ENCODE results near the gene SEC14L3.
A peak's percentile ranks its signal among the peaks of the same experiment; 100 is the strongest.

The SEC14L3 gene

GRCh38 chr22:30426388-30427353 is 45.1 kb downstream of the SEC14L3 start:
- peak; percentile 74 to 82 for DNase-seq (ENCODE audit: low spot score in 2 of 2)
- Mint-ChIP-seq H3K27ac (peak overlapping the region; percentile 96), H3K4me3 (peak overlapping the region; percentile 91), H3K4me1 (peaks cover 30% of the 10 kb centered on the region), H3K36me3 (peaks cover 11% of the 10 kb centered on the region), H3K9me3 (no peaks in the 10 kb centered on the region), H3K27me3 (no peaks in the 10 kb centered on the region)
- peak; percentile 46 for ATAC-seq (ENCODE audit: low read depth)

GRCh38 chr22:30425616-30426387 is 46.0 kb downstream of the SEC14L3 start, which contains the start of gene MTFP1:
TSS of gene MTFP1 (plus strand) at chr22:30425768. CDS start at chr22:30425880, 112 bp downstream.
- H3K4me3 Mint-ChIP-seq = peak within 1 kb of the TSS; percentile 98
- H3K4me1 Mint-ChIP-seq = peaks cover 30% of the 10 kb centered on the region
- no peaks in the 10 kb centered on the region for H3K9me3 Mint-ChIP-seq
- peaks cover 11% of the 10 kb centered on the region for H3K36me3 Mint-ChIP-seq
- ATAC-seq (ENCODE audit: low read depth) (peak; percentile 20), DNase-seq (ENCODE audit: low spot score in 2 of 2) (peak; percentile 41 to 55)
- no peaks in the 10 kb centered on the region for H3K27me3 Mint-ChIP-seq
- peak within 1 kb of the TSS; percentile 96 for H3K27ac Mint-ChIP-seq

GRCh38 chr22:30425327-30425615 is 46.5 kb downstream of the SEC14L3 start:
- Mint-ChIP-seq H3K9me3 (no peaks in the 10 kb centered on the region), H3K4me1 (peaks cover 30% of the 10 kb centered on the region), H3K4me3 (peak overlapping the region; percentile 91), H3K27ac (peak overlapping the region; percentile 96), H3K27me3 (no peaks in the 10 kb centered on the region), H3K36me3 (peaks cover 10% of the 10 kb centered on the region)
- no peak for ATAC-seq (ENCODE audit: low read depth)
- DNase-seq (ENCODE audit: low spot score in 2 of 2) = no peak

- peaks cover 7% of the 10 kb centered on the region for H3K36me3 Mint-ChIP-seq
- no peak for DNase-seq (ENCODE audit: low spot score in 2 of 2)
- no peaks in the 10 kb centered on the region for H3K27me3 Mint-ChIP-seq
These were observed 47.1 kb downstream of the SEC14L3 start for GRCh38 chr22:30424534-30425326.

GRCh38 chr22:30423959-30424533 is 47.8 kb downstream of the SEC14L3 start:
- H3K27ac Mint-ChIP-seq = peak overlapping the region; percentile 94
- peaks cover 6% of the 10 kb centered on the region for H3K36me3 Mint-ChIP-seq
- ATAC-seq (ENCODE audit: low read depth) (peak; percentile 80), DNase-seq (ENCODE audit: low spot score in 2 of 2) (peak; percentile 88 to 93)
- peaks cover 30% of the 10 kb centered on the region for H3K4me1 Mint-ChIP-seq
- no peaks in the 10 kb centered on the region for H3K9me3 Mint-ChIP-seq
- peak overlapping the region; percentile 98 for H3K4me3 Mint-ChIP-seq
- H3K27me3 Mint-ChIP-seq = no peaks in the 10 kb centered on the region

More at GRCh38 chr22:30424534-30425326, 47.1 kb downstream of the SEC14L3 start:
- Mint-ChIP-seq H3K27ac (peak overlapping the region; percentile 94), H3K4me3 (peak overlapping the region; percentile 98), H3K4me1 (peaks cover 30% of the 10 kb centered on the region), H3K9me3 (no peaks in the 10 kb centered on the region)
- ATAC-seq (ENCODE audit: low read depth) = no peak

- H3K27me3 Mint-ChIP-seq = no peaks in the 10 kb centered on the region
- H3K27ac Mint-ChIP-seq = peak overlapping the region; percentile 94
- ATAC-seq (ENCODE audit: low read depth) (no peak), DNase-seq (ENCODE audit: low spot score in 2 of 2) (no peak)
- H3K4me1 Mint-ChIP-seq = peaks cover 30% of the 10 kb centered on the region
- peak overlapping the region; percentile 98 for H3K4me3 Mint-ChIP-seq
- H3K36me3 Mint-ChIP-seq = peaks cover 3% of the 10 kb centered on the region
- no peaks in the 10 kb centered on the region for H3K9me3 Mint-ChIP-seq
These were observed 48.4 kb downstream of the SEC14L3 start for GRCh38 chr22:30423301-30423958.

GRCh38 chr22:30422481-30423300 is 49.1 kb downstream of the SEC14L3 start:
- Mint-ChIP-seq H3K4me1 (peaks cover 30% of the 10 kb centered on the region), H3K36me3 (peaks cover 3% of the 10 kb centered on the region), H3K27me3 (no peaks in the 10 kb centered on the region), H3K27ac (peak overlapping the region; percentile 94), H3K4me3 (peak overlapping the region; percentile 98), H3K9me3 (no peaks in the 10 kb centered on the region)
- ATAC-seq (ENCODE audit: low read depth) (no peak), DNase-seq (ENCODE audit: low spot score in 2 of 2) (no peak)

- H3K4me1 Mint-ChIP-seq = peaks cover 29% of the 10 kb centered on the region
- no peak for DNase-seq (ENCODE audit: low spot score in 2 of 2)
- no peaks in the 10 kb centered on the region for H3K9me3 Mint-ChIP-seq
- H3K27me3 Mint-ChIP-seq = no peaks in the 10 kb centered on the region
- ATAC-seq (ENCODE audit: low read depth) = no peak
- peak overlapping the region; percentile 98 for H3K4me3 Mint-ChIP-seq
- H3K27ac Mint-ChIP-seq = no peak overlapping the region
- H3K36me3 Mint-ChIP-seq = no peaks in the 10 kb centered on the region
These were observed 49.9 kb downstream of the SEC14L3 start for GRCh38 chr22:30421695-30422480.

GRCh38 chr22:30420347-30421125 is 51.3 kb downstream of the SEC14L3 start:
- peaks cover 18% of the 10 kb centered on the region for H3K4me1 Mint-ChIP-seq
- no peaks in the 10 kb centered on the region for H3K27me3 Mint-ChIP-seq
- no peak overlapping the region for H3K27ac Mint-ChIP-seq
- no peak overlapping the region for H3K4me3 Mint-ChIP-seq
- ATAC-seq (ENCODE audit: low read depth) (no peak), DNase-seq (ENCODE audit: low spot score in 2 of 2) (no peak)
- no peaks in the 10 kb centered on the region for H3K9me3 Mint-ChIP-seq
- H3K36me3 Mint-ChIP-seq = peaks cover 6% of the 10 kb centered on the region

- H3K4me1 Mint-ChIP-seq = no peaks in the 10 kb centered on the region
- peaks cover 6% of the 10 kb centered on the region for H3K36me3 Mint-ChIP-seq
- no peak for ATAC-seq (ENCODE audit: low read depth)
- no peak overlapping the region for H3K4me3 Mint-ChIP-seq
- DNase-seq (ENCODE audit: low spot score in 2 of 2) = no peak
- no peaks in the 10 kb centered on the region for H3K9me3 Mint-ChIP-seq
- no peak overlapping the region for H3K27ac Mint-ChIP-seq
- H3K27me3 Mint-ChIP-seq = no peaks in the 10 kb centered on the region
These were observed 55.0 kb downstream of the SEC14L3 start for GRCh38 chr22:30416837-30417236.

- no peak for ATAC-seq (ENCODE audit: low read depth)
- no peaks in the 10 kb centered on the region for H3K27me3 Mint-ChIP-seq
- no peak overlapping the region for H3K4me3 Mint-ChIP-seq
These were observed 55.4 kb downstream of the SEC14L3 start for GRCh38 chr22:30416403-30416802.

More at GRCh38 chr22:30416403-30416802, 55.4 kb downstream of the SEC14L3 start:
- Mint-ChIP-seq H3K27ac (no peak overlapping the region), H3K4me1 (no peaks in the 10 kb centered on the region), H3K36me3 (peaks cover 6% of the 10 kb centered on the region), H3K9me3 (no peaks in the 10 kb centered on the region)
- no peak for DNase-seq (ENCODE audit: low spot score in 2 of 2)

All from memory B cell (primary cell).